GM12864 (cell line): ENCODE data around the gene PRKAG2.

Experiments
- DNase-seq: peaks from one replicate; pipeline ENCODE4 v3.0.0-alpha.2; 2011; ENCODE audit warnings: low read depth
- H3K4me3 ChIP-seq: 2 replicates; pipeline ENCODE4 v1.5.1; 2011; ENCODE audit warnings: mild to moderate bottlenecking, low read depth, low read length, control low read depth
- CTCF ChIP-seq: IDR thresholded peaks from 2 replicates; pipeline ENCODE4 v1.5.1; 2011; ENCODE audit warnings: low read depth, mild to moderate bottlenecking, moderate library complexity, low read length, control low read depth, inconsistent platforms; ENCODE audit errors: missing control alignments

The PRKAG2 gene

GRCh38 chr7:151599401-151600227, 277.3 kb downstream of the PRKAG2 start:
- TF ChIP-seq CTCF, result no peak
- H3K4me3 ChIP-seq, result no peak overlapping the region
- no peak for DNase-seq

- no peak overlapping the region for H3K4me3 ChIP-seq
- no peak for DNase-seq
- TF ChIP-seq CTCF, result no peak
These were observed 279.1 kb downstream of the PRKAG2 start for GRCh38 chr7:151597541-151598444.

- no peak for DNase-seq
- TF ChIP-seq CTCF, result no peak
- no peak overlapping the region for H3K4me3 ChIP-seq
These were observed 281.1 kb downstream of the PRKAG2 start for GRCh38 chr7:151595702-151596350.

- H3K4me3 ChIP-seq, result no peak overlapping the region
- no peak for DNase-seq
- no peak for TF ChIP-seq CTCF
These were observed 283.9 kb downstream of the PRKAG2 start for GRCh38 chr7:151592868-151593486.

GRCh38 chr7:151592330-151592729, 284.6 kb downstream of the PRKAG2 start:
- DNase-seq, result no peak
- no peak for TF ChIP-seq CTCF
- no peak overlapping the region for H3K4me3 ChIP-seq

GRCh38 chr7:151591866-151592265, 285.0 kb downstream of the PRKAG2 start:
- no peak for DNase-seq
- no peak overlapping the region for H3K4me3 ChIP-seq
- no peak for TF ChIP-seq CTCF
